Measurements from ENCODE around the gene POLE2. TPM values are rescaled to one million over a fixed set of nuclear protein-coding genes. Genes with fewer than 3 reads are reported as not detected.
A peak's percentile ranks its signal among the peaks of the same experiment; 100 is the strongest.
"Not testable (repeated sequence)": the region's sequence is repeated elsewhere in the genome, so short reads cannot be mapped to it uniquely, and the experiment has no call there.

Gene POLE2
- polyA plus RNA-seq, 1 donor = 11.3 TPM

GRCh38 chr14:49702725-49703124, 14.7 kb upstream of the POLE2 start:
- H3K36me3 ChIP-seq (ENCODE audit: control insufficient read depth, insufficient read depth, low read length) = peaks cover 3% of the 10 kb centered on the region
- H3K27ac ChIP-seq (ENCODE audit: low read length) = no peak overlapping the region
- no peaks in the 10 kb centered on the region for H3K9me3 ChIP-seq (ENCODE audit: control insufficient read depth, low read depth, low read length)
- 100% methylated on average over 1 of the region's 4 CpGs for WGBS (ENCODE audit: insufficient coverage, low lambda C conversion rate)
- no peak overlapping the region for H3K4me3 ChIP-seq (ENCODE audit: low read length)
- no peaks in the 10 kb centered on the region for H3K4me1 ChIP-seq (ENCODE audit: control insufficient read depth, insufficient read depth, low read length)
- no peaks in the 10 kb centered on the region for H3K27me3 ChIP-seq (ENCODE audit: control insufficient read depth, insufficient read depth, low read length)
- DNase-seq = no peak

- H3K27me3 ChIP-seq (ENCODE audit: control insufficient read depth, insufficient read depth, low read length); DNase-seq; H3K9me3 ChIP-seq (ENCODE audit: control insufficient read depth, low read depth, low read length); H3K4me1 ChIP-seq (ENCODE audit: control insufficient read depth, insufficient read depth, low read length); H3K36me3 ChIP-seq (ENCODE audit: control insufficient read depth, insufficient read depth, low read length): not testable (repeated sequence)
- WGBS (ENCODE audit: insufficient coverage, low lambda C conversion rate) = 55% methylated on average over 4 of the region's 13 CpGs
- Histone ChIP-seq H3K27ac (ENCODE audit: low read length) (peak overlapping the region; percentile 92), H3K4me3 (ENCODE audit: low read length) (peak overlapping the region; percentile 65)
Observed at GRCh38 chr14:49693735-49694124, 5.7 kb upstream of the POLE2 start.

GRCh38 chr14:49692811-49693734, 5.1 kb upstream of the POLE2 start, which contains the start of gene KLHDC1:
Gene KLHDC1 (plus strand): TSS chr14:49693120. CDS start chr14:49693195, 75 bp downstream.
- WGBS (ENCODE audit: insufficient coverage, low lambda C conversion rate) = 0% methylated on average over 3 of the region's 88 CpGs
- Histone ChIP-seq H3K4me3 (ENCODE audit: low read length) (peak within 1 kb of the TSS; percentile 65), H3K27ac (ENCODE audit: low read length) (peak within 1 kb of the TSS; percentile 92), H3K36me3 (ENCODE audit: control insufficient read depth, insufficient read depth, low read length) (no peaks in the 10 kb centered on the region), H3K27me3 (ENCODE audit: control insufficient read depth, insufficient read depth, low read length) (no peaks in the 10 kb centered on the region), H3K4me1 (ENCODE audit: control insufficient read depth, insufficient read depth, low read length) (peaks cover 2% of the 10 kb centered on the region), H3K9me3 (ENCODE audit: control insufficient read depth, low read depth, low read length) (no peaks in the 10 kb centered on the region)
- peak; percentile 71 to 89 for DNase-seq

- Histone ChIP-seq H3K27me3 (ENCODE audit: control insufficient read depth, insufficient read depth, low read length) (no peaks in the 10 kb centered on the region), H3K36me3 (ENCODE audit: control insufficient read depth, insufficient read depth, low read length) (no peaks in the 10 kb centered on the region), H3K9me3 (ENCODE audit: control insufficient read depth, low read depth, low read length) (no peaks in the 10 kb centered on the region), H3K4me1 (ENCODE audit: control insufficient read depth, insufficient read depth, low read length) (peaks cover 2% of the 10 kb centered on the region), H3K4me3 (ENCODE audit: low read length) (peak overlapping the region; percentile 65), H3K27ac (ENCODE audit: low read length) (peak overlapping the region; percentile 92)
- DNase-seq = no peak
- WGBS (ENCODE audit: insufficient coverage, low lambda C conversion rate) = 67% methylated on average over 5 of the region's 6 CpGs
Observed at GRCh38 chr14:49692193-49692757, 4.3 kb upstream of the POLE2 start.

- no peak overlapping the region for H3K27ac ChIP-seq (ENCODE audit: low read length)
- DNase-seq = peak in 1 of 2 donors; percentile 26
- no CpG with 5 or more reads among the region's 4 CpGs for WGBS (ENCODE audit: insufficient coverage, low lambda C conversion rate)
Observed at GRCh38 chr14:49691031-49691430, 3.0 kb upstream of the POLE2 start.

GRCh38 chr14:49688701-49689030, 652 bp upstream of the POLE2 start:
- no peaks in the 10 kb centered on the region for H3K27me3 ChIP-seq (ENCODE audit: control insufficient read depth, insufficient read depth, low read length)
- no peak overlapping the region for H3K27ac ChIP-seq (ENCODE audit: low read length)
- H3K4me1 ChIP-seq (ENCODE audit: control insufficient read depth, insufficient read depth, low read length) = no peaks in the 10 kb centered on the region
- no peaks in the 10 kb centered on the region for H3K9me3 ChIP-seq (ENCODE audit: control insufficient read depth, low read depth, low read length)
- WGBS (ENCODE audit: insufficient coverage, low lambda C conversion rate) = 87% methylated on average over 3 of the region's 8 CpGs
- no peaks in the 10 kb centered on the region for H3K36me3 ChIP-seq (ENCODE audit: control insufficient read depth, insufficient read depth, low read length)
- DNase-seq = no peak
- no peak overlapping the region for H3K4me3 ChIP-seq (ENCODE audit: low read length)

More at GRCh38 chr14:49691031-49691430, 3.0 kb upstream of the POLE2 start:
- H3K4me3 ChIP-seq (ENCODE audit: low read length) = no peak overlapping the region
- H3K27me3 ChIP-seq (ENCODE audit: control insufficient read depth, insufficient read depth, low read length) = no peaks in the 10 kb centered on the region
- no peaks in the 10 kb centered on the region for H3K9me3 ChIP-seq (ENCODE audit: control insufficient read depth, low read depth, low read length)
- H3K4me1 ChIP-seq (ENCODE audit: control insufficient read depth, insufficient read depth, low read length) = peaks cover 2% of the 10 kb centered on the region
- no peaks in the 10 kb centered on the region for H3K36me3 ChIP-seq (ENCODE audit: control insufficient read depth, insufficient read depth, low read length)

GRCh38 chr14:49686425-49686824, 1.6 kb downstream of the POLE2 start:
- H3K4me3 ChIP-seq (ENCODE audit: low read length) = no peak overlapping the region
- no peaks in the 10 kb centered on the region for H3K27me3 ChIP-seq (ENCODE audit: control insufficient read depth, insufficient read depth, low read length)
- no peaks in the 10 kb centered on the region for H3K9me3 ChIP-seq (ENCODE audit: control insufficient read depth, low read depth, low read length)
- no peaks in the 10 kb centered on the region for H3K4me1 ChIP-seq (ENCODE audit: control insufficient read depth, insufficient read depth, low read length)
- DNase-seq = no peak
- H3K27ac ChIP-seq (ENCODE audit: low read length) = no peak overlapping the region
- no CpG with 5 or more reads among the region's 4 CpGs for WGBS (ENCODE audit: insufficient coverage, low lambda C conversion rate)
- peaks cover 3% of the 10 kb centered on the region for H3K36me3 ChIP-seq (ENCODE audit: control insufficient read depth, insufficient read depth, low read length)

GRCh38 chr14:49679271-49679670, 8.7 kb downstream of the POLE2 start:
- no peaks in the 10 kb centered on the region for H3K9me3 ChIP-seq (ENCODE audit: control insufficient read depth, low read depth, low read length)
- H3K36me3 ChIP-seq (ENCODE audit: control insufficient read depth, insufficient read depth, low read length) = peaks cover 19% of the 10 kb centered on the region
- H3K27ac ChIP-seq (ENCODE audit: low read length) = no peak overlapping the region
- no peak overlapping the region for H3K4me3 ChIP-seq (ENCODE audit: low read length)
- no peak for DNase-seq
- no peaks in the 10 kb centered on the region for H3K4me1 ChIP-seq (ENCODE audit: control insufficient read depth, insufficient read depth, low read length)
- no CpG with 5 or more reads among the region's 2 CpGs for WGBS (ENCODE audit: insufficient coverage, low lambda C conversion rate)
- no peaks in the 10 kb centered on the region for H3K27me3 ChIP-seq (ENCODE audit: control insufficient read depth, insufficient read depth, low read length)

- no peak overlapping the region for H3K4me3 ChIP-seq (ENCODE audit: low read length)
- no peaks in the 10 kb centered on the region for H3K4me1 ChIP-seq (ENCODE audit: control insufficient read depth, insufficient read depth, low read length)
- H3K36me3 ChIP-seq (ENCODE audit: control insufficient read depth, insufficient read depth, low read length) = peaks cover 16% of the 10 kb centered on the region
- WGBS (ENCODE audit: insufficient coverage, low lambda C conversion rate) = no CpG with 5 or more reads among the region's 4 CpGs
- no peak overlapping the region for H3K27ac ChIP-seq (ENCODE audit: low read length)
- H3K9me3 ChIP-seq (ENCODE audit: control insufficient read depth, low read depth, low read length) = no peaks in the 10 kb centered on the region
- H3K27me3 ChIP-seq (ENCODE audit: control insufficient read depth, insufficient read depth, low read length) = no peaks in the 10 kb centered on the region
- no peak for DNase-seq
Observed at GRCh38 chr14:49677643-49678042, 10.4 kb downstream of the POLE2 start.

GRCh38 chr14:49673586-49673985, 14.4 kb downstream of the POLE2 start:
- H3K9me3 ChIP-seq (ENCODE audit: control insufficient read depth, low read depth, low read length) = no peaks in the 10 kb centered on the region
- WGBS (ENCODE audit: insufficient coverage, low lambda C conversion rate) = no CpG with 5 or more reads among the region's 2 CpGs

More at GRCh38 chr14:49673586-49673985, 14.4 kb downstream of the POLE2 start:
- Histone ChIP-seq H3K27me3 (ENCODE audit: control insufficient read depth, insufficient read depth, low read length) (no peaks in the 10 kb centered on the region), H3K4me1 (ENCODE audit: control insufficient read depth, insufficient read depth, low read length) (no peaks in the 10 kb centered on the region), H3K4me3 (ENCODE audit: low read length) (no peak overlapping the region), H3K27ac (ENCODE audit: low read length) (no peak overlapping the region), H3K36me3 (ENCODE audit: control insufficient read depth, insufficient read depth, low read length) (peaks cover 14% of the 10 kb centered on the region)
- DNase-seq = no peak

Measured in large intestine (tissue), 3 donors.